ENCODE measurements around the gene ADRA2A.

The ADRA2A gene

DNA sequence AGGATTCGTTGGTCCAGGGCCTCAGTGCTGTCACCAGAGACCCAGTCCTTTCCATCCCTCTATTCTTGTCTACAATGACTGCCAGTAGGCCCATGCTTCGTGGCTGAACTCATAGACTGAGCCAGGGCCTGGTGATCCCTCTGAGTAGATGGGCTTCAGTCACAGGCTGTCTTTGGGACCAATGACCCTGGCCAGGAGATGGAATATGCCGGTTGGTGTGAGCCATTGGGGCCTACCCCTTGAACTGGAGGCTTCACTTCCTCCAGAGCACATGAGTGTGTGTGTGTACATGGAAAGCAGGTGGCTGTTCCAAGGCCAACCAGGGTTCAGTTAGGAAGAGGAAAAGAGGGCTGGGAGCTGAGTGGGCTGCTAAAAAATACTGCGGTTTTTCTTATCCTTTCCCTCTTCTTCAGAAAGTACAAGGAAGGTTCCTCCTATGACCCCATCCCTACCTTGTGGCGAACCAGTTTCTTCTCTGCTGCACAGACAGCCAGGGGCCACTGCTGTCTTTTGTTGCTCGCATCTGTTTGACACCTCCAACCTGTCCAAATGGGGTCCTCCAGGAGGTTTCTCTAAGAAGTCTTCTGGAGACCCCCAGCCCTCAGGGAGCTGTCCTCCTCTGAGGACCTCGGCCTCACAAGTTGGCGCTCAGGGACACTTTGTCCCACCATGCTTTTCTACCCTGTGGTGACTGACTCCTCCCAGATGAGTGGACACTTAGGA, 36.6 kb downstream of the ADRA2A start:
- no peak for DNase-seq

DNA sequence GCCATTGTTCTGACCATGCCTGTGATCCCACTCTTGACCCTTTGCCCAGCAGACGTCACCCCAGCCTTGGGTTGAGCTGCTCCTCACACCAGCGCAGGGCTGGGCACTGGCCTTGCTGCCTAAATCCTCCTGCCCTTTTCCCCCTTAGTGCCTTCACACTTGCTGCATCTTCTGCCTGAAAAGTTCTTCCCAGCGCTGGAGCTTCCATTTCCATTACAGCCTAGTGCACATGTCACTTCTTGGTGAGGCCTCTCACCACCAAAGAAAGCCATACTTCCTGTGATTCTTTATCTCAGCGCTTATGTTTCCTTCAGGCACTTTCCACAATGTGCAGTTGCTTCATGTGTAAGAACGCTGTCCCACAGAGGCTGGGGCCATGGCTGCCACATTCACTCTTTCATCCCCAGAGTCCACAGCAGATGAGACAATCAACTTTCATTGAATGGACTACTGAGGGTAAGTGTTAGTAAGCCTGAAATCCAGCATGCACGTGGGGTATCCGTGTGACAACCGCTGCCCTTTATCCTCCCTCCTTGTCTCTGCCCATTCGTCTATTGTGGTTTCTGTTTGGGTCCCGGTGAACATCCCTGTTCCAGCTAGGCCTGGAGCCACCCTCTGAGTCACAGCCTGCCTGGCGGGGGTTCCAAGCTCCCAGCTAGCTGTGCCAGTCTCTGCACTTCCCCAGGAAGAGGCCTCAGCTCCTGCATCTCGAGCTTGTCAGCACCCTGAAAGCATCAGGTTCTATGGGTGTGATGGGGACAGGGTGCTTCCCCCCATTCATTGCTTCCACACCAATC, 37.3 kb downstream of the ADRA2A start:
- DNase-seq = no peak

DNA sequence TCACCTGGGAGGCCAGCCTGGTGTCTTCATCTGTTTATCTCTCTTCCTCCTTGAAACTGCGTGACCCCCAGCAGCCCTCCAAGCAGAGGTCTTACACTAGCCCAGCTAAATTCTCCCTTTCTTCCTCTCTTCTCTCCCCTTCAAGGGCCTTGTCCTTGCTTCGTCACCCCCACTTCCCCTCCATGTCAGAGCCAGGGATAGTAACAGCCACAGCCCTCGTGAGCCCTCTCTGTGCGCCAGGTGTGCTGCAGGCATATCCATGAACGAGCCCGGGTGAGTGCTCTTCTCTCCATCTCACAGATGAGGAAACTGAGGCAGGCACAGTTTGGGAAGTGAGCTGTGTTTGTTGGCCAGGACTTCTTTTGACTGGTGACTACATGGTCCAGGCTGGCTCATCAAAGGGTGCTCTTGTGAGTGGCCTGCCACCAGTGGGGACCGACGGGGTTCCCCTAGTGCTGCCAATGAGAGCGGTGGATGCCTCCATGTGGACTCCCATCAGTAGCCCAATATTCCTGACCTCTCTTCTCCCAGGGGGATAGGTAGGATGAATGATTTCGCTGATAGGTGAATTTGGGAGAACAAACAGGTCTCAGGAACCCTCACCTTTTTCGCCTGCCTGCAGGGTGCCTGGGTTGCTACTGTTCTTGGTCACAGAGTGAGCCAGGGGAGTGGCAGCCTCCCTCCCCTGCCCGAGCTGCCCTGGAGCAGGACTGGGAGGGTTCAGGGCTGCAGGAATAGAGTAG, 38.1 kb downstream of the ADRA2A start:
- no peak for DNase-seq

DNA sequence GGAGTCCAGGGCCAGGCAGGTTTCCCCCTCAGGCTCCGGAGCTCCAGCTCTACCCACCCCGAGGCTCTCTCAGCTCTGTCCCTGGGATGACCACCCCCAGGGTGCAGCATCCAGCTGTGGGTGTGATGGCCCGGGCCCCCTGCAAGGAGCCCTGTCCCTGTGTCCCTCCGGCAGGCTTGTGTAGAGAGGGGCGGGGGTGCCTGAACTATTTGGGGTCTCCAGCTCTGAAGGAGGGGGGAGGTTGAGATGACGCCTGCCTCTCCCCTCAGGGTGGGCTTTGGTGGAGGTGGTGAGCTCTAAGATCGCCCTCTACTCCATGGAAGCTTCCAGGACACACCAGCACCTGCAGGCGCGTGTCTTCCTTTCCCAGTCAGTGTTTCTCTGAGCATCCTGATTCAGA, 39.4 kb downstream of the ADRA2A start:
- no peak for DNase-seq

DNA sequence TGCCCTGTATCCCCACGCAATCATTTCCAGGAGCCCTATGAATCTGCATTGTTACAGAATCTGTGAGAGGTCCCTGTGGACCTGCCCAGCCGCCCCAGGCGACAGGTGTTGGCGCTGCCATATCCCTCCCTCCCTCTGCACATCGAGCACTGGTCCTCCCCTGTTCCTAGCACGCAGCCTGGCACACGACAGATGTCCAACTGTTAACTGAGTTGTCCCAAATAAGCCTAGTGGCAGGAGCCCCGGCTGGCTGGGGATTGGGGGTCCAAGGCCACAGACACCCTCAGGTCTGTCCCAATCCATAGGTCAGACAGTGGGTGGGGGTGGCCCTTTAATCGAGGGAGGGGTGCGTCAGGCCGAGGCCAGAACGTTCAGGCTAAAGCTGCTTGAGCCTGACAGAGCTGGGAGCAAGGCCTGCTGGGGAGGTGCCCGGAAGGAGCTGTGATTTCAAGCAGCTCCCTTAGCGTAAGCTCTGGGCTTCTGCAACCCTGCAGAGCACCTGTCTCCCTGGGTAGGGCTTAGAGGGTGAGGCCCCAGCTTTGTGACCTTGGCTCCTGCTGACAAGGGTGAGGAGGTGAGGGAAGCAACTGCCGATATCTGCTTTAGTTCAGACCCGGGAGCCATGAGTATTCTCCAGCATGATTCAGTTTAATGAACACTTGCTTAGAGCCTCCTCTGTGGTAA, 40.1 kb downstream of the ADRA2A start:
- no peak for DNase-seq

DNA sequence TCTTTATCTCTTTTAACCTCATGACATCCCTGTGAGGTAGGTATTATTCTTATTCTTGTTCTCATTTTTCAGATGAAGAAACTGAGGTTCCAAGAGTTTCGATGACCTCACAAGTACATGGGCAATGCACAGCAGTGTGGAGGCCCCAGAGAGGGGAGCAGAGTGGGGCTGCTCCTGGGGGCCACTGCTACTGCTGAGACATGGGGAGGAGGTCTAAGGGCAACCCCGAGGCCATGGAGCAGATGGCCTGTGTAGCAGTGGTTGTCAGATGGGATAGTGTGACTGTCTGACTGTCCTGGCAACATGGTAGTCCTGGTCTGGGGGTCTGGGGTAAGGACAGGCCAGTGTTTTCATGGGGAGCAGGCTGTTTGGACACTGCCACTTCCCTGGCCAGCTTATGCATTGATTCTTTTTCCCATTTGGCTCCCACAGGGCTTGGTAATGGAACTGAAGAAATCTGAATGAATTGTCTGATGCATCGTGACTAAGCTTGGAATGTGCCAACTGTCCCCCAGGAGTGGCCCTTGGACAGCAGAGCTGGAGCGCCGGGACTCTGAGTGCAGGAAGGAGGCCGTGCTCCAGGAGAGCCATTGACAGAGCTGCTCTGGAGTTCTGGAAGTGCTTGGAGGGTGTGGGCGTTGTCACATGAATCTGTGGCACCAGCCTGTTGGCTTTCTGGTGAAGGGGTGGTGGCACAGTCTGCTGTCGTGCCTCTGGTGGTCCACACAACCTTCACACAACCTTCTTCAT, 40.9 kb downstream of the ADRA2A start:
- DNase-seq = no peak

DNA sequence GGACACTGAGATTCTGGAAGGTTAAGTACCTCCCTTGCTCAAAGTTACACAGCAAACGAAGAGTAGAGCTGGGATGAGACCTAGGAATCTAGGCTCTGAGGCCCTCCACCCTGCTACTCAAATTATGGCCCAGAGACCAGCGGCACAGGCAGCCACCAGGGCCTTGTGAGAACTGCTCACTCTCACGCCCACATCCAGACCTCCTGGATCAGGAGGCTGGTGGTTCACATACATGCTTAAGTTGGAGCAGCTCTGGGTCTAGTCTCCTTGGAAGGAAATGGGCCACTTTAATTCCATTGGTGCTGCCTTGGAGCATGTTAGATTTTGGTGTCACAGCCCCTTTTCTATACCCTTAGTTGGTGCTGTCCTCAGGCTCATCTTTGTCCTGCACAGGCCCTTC, 41.9 kb downstream of the ADRA2A start:
- DNase-seq = no peak

DNA sequence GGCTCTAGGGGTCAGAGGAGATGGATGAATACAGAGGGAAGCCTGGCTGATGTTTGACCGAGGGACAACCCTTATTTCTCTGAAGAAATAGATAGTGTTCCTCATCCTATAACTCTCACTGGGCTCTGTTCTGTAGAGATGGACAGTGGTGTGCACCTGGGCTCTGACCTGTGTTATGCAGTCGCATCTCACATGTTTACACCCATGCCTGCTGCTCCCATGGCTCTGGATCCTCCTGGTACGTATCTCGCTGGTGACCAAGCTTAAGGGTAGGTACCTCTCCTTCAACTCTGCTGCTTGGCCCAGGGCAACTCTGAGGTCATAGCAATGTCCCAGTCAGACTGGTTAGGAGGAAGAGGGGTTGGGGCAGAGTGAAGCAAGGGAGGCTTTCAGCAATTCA, 42.8 kb downstream of the ADRA2A start:
- DNase-seq = no peak

DNA sequence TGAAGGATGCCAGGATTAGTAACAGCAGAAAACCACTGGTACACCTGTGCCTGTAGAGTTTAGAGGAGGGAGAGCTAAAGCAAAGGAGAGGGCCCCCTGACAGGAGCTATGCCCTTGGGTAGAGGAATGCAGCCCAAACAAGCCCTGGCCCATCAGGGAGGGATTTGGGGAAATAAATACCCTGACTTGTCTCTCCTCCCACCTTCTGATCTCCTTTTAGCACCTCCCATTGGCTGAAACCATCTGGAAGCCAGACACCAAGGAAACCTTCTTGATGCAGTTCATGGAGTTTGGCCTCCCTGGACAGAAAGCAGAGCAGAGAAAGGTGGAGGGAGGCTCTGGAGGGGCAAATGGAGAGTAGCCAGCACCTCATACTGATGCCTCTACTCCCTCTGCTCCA, 45.3 kb downstream of the ADRA2A start:
- no peak for DNase-seq

DNA sequence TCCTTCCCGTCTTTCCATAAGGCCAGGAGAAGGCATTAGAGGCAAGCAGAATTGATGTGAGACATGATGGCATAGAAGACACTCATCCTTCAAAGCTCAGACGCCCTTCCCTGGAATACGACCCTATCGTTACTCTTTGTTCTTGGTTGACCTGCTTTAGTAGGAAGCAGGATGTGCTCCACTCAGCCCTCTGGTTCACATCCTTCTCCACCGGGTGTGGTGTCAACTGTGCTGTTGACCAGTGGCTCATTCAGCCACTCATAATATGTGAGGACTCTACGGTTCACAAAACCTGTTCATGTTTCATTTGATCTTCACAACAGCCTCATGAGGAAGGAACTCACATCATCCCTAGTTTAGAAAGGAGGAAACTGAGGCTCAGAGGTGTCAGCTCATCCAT, 47.1 kb downstream of the ADRA2A start:
- no peak for DNase-seq

DNA sequence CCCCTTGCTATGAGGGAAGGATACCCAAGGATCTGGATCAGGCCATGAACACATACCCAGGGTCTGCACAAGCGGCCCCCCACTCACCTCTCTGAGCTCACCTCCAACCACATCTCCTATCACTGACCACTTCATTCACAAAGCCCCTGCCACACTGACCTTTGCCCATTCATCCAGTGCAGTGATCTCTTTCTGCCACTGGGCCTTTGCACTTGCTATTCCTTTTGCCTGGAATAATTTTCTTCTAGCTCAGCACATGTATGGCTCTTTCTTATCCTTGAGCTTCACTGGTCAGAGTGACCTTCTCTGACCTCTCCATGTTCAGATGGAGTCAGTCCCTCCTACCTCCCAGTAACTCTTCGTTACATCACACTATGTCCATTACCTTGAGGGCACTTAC, 48.3 kb downstream of the ADRA2A start:
- DNase-seq = no peak

DNA sequence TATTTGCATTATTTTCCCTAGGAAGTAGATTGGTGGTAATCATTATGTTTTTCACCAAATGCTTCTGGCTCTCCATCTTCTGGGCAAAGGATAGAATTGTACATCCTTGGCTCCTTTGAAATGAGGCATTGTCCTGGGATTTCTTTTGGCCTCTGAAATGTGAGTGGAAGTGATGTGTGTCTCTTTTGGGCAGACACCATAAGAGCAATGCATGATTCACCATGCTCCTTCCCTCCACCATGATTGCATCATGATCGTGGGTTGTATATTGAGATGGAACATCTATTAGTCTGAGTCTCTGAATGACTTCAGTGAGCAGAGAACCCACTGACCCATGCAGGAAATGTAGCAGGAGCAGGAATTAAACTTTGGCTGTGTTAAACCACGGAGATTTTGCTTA, 49.2 kb downstream of the ADRA2A start:
- no peak for DNase-seq

DNA sequence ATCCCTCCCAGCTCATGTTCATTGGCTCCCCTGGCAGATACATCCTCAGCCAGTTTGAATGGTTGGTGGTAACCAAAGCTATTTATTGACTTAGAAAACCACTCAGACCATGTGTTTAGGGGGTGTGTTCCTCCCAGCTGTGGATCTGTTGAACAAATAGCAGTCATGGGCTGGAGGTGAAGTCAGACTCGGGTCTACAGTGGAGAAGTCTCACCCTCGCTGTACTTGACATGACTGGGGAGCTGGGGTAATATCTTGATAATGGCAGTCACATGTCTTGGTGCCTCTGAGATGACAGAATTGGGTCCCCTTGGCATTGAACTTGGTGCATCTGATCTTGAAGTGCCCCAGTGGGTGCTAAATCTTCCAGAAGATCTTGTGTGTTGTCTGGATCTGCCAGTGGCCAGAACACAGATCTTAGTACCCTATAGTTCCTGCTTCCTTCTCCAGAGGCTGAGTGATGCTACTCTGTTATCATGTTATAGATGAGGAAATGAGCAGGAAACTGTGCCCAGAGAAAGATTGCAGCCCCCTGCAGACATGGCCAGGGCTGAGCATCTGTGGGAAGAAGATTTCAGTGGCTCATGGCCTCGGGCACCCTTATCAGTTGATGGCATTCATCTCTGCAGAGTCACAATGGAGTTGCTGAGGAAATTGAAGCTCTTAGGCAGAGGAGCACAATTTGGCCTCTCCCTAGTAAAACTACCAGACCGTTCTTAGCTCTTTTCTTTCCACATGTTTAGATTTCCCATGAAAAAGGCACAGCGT, 50.4 kb downstream of the ADRA2A start:
- no peak for DNase-seq

DNA sequence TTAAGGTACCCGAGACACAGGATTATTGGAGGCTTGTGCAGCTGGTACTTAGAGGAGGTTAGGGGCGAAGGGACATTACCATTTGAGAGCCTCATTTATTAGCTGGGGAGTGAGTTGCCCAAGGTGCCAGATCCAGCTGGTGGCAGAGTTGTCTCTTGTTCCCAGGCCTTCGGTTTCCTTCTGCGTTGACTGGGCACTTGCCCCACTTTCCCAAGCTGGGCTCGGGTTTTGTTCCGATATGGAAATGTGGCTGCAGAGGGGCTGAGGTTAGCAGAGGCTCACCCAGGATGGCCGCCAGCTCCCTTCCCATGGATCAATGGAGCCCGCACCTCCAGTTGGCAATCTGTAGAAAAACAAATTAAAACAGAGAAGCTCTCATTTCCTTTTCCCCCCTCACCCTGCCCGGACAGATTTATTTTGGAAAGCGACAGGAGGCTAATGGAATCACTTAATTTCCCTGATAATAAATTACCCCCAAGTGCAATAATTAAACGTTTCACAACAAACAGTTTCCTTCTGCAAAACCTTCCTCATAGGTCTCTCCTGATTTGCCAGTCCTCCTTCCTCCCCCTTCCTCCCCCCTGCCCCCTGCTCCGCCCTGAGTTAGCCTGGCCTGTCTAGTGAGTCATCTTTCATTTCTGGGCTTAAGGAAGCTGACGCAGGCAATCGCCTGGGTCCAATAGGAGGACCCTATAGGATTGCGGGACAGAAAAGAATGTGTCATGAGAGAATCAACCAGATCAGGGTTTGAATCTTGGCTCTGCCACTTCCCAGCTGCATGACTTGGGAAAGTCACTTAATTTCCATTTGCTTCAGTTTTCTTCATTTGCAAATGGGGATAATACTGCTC, 51.7 kb downstream of the ADRA2A start:
- no peak for DNase-seq

DNA sequence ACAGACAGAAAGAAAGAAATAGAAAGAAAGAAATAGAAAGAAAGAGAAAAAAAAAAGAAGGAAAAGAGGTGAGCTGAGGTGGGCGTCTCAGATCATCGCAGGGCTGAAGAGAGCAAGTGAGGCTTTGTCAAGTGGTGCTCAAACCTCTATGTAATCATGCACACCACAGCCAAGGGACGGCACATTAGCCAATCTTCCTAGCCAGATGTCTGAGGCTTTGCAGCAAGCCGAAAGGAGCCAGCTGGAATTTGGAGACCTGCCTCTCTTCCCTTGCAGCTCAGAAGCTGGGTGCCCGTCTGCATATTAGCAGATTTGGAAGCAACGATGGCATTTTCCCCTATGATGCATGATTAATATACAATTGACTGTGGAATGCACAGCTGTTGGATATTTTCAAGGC, 52.5 kb downstream of the ADRA2A start:
- peak; percentile 62 for DNase-seq

DNA sequence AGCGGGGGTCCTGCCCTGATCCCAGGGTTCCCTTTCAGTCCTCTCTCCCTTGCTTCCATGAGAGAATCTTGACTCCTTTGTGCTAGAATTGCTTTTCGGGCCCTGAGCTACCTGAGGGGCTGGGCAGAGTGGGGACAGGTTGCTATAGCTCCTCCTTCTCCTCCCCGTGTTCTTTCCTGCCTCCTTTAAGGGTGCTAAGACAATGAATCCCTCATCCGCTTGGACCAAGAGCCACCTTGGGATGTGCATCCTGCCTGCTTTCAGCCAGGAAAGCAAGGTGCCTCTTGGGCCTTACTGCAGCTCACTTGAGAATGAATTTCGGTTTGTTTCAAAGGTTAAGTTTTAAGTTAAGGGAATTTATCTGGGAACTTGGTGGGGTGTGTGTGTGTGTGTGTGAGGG, 53.6 kb downstream of the ADRA2A start:
- no peak for DNase-seq
